Epidermal melanocyte (primary cell): ENCODE results near the gene LTBP1.

Experiments used
- DNase-seq: peaks from one replicate; pipeline ENCODE4 v3.0.0; 2011; ENCODE audit warnings: low spot score; ENCODE audit not compliant: insufficient read length

LTBP1 gene

GRCh38 chr2:33292063-33292462 lies 345.3 kb downstream of the LTBP1 start:
- no peak for DNase-seq

DNA sequence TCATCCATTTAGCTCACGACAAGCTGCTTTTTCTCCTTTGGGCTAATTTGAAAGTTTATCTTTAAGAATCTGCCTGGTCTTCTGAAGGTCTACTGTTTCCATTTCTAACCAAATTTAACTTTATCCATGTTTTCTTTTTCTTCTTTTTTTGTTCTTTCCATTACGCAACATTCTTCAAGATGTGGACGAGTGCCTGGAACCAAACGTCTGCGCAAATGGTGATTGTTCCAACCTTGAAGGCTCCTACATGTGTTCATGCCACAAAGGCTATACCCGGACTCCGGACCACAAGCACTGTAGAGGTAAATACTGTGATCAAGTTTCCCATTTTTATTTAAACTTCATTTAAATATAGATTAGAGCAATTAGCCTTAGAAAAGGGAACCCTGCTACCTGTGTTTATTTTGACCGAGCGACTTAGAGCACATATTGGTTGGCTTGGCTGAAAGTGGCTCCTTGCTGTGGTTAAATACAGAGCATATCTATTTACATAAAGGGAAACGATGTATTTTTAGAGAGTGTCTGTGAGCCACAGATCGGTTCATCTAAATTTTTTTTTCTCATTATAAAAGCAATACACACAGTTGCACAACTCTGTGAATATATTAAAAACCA lies 346.3 kb downstream of the LTBP1 start:
- DNase-seq: no peak

GRCh38 chr2:33298233-33298632 lies 351.5 kb downstream of the LTBP1 start:
- DNase-seq: no peak

GRCh38 chr2:33301355-33301754 lies 354.6 kb downstream of the LTBP1 start:
- DNase-seq: no peak

DNA sequence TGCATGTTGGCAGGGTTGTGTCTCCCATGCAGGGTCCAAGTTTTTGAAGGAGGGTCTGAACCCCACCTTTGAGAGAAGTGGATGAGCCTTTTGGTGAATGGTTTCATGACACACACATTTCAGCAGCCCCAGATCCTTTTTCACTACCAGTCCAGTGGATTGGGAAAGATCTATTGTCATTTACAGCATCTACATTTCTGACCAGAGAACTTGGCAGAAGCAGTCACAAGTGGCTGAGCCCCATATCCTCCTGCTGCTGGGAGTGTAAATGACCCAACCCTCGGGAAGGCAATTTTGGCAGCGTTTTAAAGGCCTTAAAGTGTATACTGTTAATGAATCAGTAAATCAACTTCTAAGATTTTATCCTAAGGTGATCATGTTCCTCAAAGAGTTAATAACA lies 355.6 kb downstream of the LTBP1 start:
- DNase-seq: no peak

DNA sequence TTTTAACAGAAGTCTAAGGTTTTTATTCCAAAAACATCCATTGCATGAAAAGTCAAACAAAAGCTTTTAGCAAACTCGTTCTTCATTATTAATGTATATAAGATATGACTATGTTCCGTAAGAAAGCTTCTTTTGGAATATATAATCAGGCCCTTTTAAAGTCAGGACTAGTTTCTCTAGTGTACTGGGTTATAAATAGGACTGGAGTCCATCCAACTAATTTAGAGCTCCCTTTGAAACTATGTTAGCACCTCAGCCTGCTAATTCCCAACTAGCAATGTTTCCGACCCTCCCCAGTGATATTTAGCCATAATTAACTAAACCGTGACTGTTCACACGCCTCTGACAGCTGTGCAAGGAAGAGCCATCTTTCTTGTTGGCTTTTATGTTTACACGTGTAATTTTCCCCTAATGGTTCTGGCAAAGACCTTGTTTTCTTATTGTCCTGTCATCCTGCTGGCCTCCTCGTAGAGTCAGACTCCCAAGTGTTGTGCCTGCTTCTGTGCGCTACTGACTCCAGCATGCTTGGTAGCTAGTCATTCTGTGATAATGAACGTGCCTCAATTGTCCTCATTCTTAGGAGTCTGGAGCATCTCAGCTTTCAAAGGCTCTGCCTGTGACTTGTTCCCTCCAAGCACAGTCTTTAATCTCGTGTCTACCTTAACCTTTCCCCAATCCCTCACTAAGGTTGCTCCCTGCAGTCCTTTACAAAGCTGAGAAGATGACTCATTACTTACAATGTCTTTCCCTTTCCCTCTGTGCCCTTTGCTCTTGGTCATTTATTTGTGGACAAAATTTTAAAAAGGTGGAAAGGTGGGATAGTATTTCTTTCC lies 357.5 kb downstream of the LTBP1 start:
- no peak for DNase-seq

GRCh38 chr2:33307659-33308270 lies 361.0 kb downstream of the LTBP1 start:
- no peak for DNase-seq

- no peak for DNase-seq
Measured at GRCh38 chr2:33312355-33312754, 365.6 kb downstream of the LTBP1 start.

- no peak for DNase-seq
Measured at GRCh38 chr2:33313039-33313438, 366.3 kb downstream of the LTBP1 start.

GRCh38 chr2:33314541-33314940 lies 367.8 kb downstream of the LTBP1 start:
- DNase-seq: no peak

GRCh38 chr2:33316328-33316727 lies 369.6 kb downstream of the LTBP1 start:
- no peak for DNase-seq

DNA sequence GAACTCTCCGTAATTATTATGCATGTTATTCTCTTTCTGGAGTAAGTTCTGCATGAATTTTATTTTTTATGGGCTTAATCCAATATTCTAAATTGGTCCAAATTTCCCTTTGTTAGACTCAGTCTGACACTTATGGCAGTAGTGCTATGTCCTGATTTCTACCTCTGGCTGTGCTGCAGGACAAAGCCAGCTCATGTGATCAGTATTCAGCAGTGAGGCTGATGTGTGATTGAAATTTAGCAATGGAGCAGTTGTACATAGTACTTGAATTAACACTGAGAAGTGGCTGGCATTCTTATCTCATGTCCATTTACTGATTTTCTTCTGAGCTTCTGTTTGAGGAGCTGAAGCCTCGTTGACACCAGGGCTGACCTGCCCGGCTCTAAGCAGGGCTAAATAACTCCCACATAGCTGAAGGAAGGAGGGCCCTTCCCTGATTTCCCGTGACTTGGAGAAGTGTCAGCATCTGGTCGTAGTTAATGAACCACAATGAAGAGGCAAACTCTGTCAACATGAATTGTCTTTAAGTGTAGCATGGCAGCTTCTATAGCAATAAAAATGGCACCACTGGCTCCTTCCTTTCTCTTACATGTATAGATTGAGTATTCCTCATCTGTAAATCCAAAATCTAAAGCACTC lies 370.7 kb downstream of the LTBP1 start:
- no peak for DNase-seq

- DNase-seq: no peak
Measured at GRCh38 chr2:33318456-33318855, 371.7 kb downstream of the LTBP1 start.

GRCh38 chr2:33320573-33320972 lies 373.8 kb downstream of the LTBP1 start:
- DNase-seq: no peak

DNA sequence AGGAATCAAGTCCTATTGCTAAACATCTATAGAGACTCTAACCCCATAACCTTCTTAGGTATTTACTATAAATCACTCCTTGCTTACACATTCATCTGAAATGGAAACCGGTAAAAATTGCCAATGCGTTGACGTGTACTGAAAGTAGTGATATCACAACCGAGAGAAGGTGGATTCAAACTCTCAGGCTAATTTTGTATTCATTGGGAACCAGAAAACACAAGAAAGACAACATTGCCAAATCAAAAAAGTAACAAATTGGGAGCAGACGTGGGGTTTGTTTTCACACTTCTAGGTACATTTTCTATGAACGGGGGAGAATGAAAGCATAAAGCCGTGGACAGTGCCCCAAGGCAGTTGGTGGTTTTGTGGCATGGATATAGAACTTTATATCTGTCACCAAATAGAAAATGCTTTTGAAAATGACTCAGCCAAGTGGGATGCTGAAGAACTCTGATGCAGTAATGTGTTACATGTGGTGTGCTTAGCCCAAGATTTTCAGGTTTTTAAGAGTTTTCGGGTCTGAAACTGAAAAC lies 374.6 kb downstream of the LTBP1 start:
- no peak for DNase-seq

DNA sequence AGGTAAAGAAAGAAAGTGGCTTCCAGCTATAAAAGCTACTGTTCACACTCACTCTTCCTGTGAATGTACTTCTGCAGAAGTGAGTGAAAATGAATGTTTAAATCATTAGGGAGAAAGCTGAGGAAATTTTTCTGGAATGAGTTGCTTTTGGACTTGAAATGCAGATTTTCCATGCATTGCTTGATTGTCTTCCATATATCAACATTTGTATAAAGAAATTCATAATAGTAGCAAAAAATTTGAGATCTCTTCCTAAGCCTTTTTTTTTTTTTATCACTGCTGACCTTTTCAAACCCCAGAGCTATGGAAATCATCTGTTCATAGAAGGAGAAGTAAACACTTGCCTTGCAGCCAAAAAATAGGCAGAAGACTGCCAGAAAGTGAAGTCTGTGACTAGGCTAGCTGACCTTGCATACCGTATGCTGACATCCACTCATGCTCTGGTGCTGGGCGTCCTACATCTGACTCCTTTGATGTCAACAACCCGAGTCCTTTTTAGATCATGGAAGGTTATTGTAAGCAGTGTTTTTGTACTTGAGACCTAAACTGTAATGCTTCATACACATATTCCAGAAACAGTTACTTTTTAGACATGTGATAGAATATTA lies 375.2 kb downstream of the LTBP1 start:
- DNase-seq: no peak

- DNase-seq: no peak
Measured at GRCh38 chr2:33322612-33323011, 375.9 kb downstream of the LTBP1 start.

DNA sequence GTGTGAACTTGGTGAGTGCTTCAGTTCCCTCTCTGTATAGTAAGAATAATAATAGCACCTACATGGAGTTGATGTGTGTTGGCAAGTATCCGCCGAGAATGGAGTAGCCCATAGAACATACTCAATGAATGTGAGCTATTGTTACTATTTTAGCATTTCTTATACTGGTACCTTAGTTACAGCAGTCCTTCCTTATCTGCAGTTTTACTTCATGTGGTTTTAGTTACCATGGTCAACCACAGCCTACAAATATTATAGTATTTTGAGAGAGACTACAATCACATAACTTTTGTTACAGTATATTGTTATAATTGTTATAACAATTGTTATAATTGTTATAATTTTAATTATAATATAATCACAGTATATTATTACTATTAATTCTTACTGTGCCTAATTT lies 377.2 kb downstream of the LTBP1 start:
- DNase-seq: no peak

- no peak for DNase-seq
Measured at GRCh38 chr2:33326100-33326499, 379.3 kb downstream of the LTBP1 start.

DNA sequence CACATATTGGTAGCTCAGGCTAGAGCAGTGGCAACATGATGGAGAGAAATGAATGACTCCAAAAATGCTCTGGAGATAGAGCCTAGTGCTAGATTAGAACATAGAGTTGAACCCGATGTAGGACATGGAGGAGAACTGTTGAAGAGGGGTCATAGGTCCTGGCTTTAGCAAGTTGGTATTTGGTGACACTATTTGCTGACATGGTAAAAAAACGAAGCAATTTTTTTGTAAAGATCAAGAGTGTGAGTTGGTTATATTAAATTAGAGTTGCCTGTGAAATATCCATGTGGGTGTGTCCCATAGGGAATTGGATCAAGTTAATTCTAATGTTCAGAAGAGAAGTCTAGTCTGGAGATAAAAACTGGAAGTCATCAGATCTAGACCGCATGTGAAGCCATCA lies 386.7 kb downstream of the LTBP1 start:
- DNase-seq: no peak

- DNase-seq: no peak
Measured at GRCh38 chr2:33334083-33334482, 387.3 kb downstream of the LTBP1 start.
